Lower leg skin (tissue), 3 donors: ENCODE data around the gene C2.

Experiments used
- CTCF ChIP-seq, 3 donors: fragments of 450-650 bp; IDR thresholded peaks; one replicate each; pipeline ENCODE4 v1.5.1; 2016; ENCODE audit warnings: antibody characterized with exemption in 3 of 3, mild to moderate bottlenecking in 3 of 3, moderate library complexity in 2 of 3
- POLR2A ChIP-seq, 2 donors: fragments of 450-650 bp; IDR thresholded peaks; one replicate each; pipeline ENCODE4 v1.6.1; 2016 to 2017; ENCODE audit warnings: antibody characterized with exemption in 2 of 2, mild to moderate bottlenecking in 1 of 2, moderate library complexity in 1 of 2

GRCh38 chr6:31972709-31973350, 45.3 kb downstream of the C2 start:
- TF ChIP-seq CTCF (IDR thresholded peaks at IDR 0.05) (no peak), POLR2A (IDR thresholded peaks at IDR 0.05) (no peak)
